Stimulated activated CD8-positive, alpha-beta memory T cell treated with anti-CD3 and anti-CD28 coated beads, Interleukin-12 subunit alpha, Interleukin-12 subunit beta, amount 100 ng/mL, for 24 hours (primary cell): Measurements from ENCODE around the gene HIPK1.
A peak's percentile ranks its signal among the peaks of the same experiment; 100 is the strongest.

ENCODE experiments used
- DNase-seq: peaks from one replicate; pipeline ENCODE4 v3.0.0-alpha.2; 2020; ENCODE audit errors: extremely low read depth

HIPK1 gene

DNA sequence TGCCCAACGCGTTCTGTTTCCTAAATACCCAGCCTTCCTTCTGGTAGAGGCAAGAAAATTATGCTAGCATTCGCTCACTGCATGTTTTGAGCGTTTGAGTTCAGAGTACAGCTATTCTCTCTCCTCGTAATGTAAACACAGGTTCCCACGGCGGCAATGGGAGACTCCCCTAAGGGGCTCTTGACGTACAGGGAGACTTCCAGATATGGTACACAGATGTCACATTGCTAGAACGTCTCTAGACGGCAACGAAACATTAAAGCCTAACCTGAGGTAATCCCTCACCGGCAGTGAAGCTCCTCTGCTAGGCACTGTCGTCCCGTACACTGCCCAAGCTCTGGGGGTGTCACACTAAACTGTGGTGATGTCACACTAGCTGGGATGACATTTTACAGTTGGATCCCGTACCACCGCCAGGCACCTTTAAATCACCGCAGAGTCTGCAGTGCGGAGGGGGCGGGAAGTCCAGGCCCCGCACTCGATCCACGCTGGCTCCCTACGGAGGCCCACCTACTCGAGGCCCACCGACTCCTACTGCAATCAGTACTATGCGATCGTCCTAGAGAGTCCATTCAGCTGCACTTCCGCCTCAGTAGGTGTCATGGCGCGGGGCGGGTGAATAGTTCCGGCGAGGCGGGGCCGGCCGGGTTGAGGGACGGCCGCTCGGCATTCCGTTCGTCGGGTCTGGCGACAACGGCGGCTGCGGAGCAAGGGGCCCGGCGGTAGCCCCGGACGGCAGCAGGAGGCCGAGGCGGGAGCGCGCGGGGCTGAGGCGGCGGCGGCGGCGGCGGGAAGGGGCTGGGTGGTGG, at the start of gene HIPK1:
Gene HIPK1 (plus strand): TSS at position 384 of the 809 bp plus-strand sequence.
- DNase-seq: peak; percentile 75

DNA sequence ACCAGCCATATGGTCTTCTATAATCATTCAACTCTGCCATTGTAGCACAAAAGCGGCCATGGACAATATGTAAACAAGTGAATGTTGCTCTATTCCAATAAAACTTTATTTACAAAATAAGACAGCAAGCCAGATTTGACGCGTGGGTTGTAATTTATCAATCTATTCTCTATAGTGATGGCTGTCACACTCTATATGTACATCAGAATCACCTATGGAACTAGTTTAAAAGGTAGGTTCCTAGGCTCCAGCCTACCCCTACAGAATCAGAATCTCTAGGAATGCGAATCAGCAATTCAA, 49.4 kb upstream of the HIPK1 start:
- DNase-seq: no peak

DNA sequence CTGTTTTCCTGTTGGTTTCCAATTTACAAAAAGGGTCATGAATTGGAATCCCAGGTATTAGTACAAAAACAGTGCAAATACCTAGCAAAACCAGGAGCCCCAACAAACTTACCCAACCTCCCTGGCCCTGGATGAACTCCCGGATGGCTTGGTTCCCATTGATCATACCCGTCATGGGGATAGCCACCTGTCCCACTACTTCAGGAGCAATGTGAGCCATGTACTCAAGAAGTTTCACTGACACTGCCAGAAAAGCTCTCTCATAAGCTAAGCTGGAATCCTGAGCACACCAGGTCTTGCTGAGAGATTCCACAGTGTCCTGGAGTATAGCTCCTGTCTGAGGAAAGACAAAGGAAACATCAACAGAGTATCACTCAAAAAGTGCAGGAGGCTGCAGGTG, 47.5 kb upstream of the HIPK1 start:
- no peak for DNase-seq

DNA sequence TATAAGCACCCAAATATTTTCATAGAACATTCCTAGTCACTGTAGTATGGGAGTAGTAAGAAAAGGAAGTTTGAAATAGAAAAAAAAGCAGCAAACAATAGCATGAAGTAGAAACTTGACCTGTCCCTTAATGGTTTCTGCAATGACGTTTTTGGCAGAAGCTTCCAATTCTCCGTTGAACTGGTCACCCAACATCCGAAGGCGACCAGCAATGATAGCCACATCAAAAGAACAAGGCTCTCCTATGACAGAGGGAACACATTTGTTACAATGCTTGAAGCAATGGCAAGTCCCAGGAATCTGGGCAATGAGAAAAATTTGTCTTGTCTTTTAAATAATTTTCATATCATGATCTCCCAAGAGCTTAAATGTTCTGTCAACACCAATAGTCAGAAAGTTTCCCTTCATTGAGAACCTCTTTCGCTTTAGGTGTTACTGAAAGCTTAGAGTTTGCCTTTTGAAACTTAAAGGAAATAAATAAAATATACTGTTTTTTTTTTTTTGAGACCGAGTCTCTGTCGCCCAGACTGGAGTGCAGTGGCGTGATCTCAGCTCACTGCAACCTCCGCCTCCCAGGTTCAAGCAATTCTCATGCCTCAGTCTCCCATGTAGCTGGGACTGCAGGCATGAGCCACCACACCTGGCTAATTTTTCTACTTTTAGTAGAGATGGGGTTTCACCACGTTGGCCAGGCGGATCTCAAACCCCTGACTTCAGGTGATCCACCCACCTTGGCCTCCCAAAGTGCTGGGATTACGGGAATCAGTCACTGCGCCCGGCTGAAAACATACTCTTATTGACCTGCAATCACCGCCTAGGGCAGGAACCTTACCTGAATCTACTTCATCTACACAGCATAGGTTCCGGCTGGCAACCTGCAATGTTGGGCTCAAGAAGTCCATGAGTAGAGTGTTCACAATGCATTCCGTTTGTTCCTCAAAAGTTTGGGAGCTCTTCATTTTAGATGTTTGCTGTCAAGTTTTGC, 42.4 kb upstream of the HIPK1 start:
- no peak for DNase-seq

DNA sequence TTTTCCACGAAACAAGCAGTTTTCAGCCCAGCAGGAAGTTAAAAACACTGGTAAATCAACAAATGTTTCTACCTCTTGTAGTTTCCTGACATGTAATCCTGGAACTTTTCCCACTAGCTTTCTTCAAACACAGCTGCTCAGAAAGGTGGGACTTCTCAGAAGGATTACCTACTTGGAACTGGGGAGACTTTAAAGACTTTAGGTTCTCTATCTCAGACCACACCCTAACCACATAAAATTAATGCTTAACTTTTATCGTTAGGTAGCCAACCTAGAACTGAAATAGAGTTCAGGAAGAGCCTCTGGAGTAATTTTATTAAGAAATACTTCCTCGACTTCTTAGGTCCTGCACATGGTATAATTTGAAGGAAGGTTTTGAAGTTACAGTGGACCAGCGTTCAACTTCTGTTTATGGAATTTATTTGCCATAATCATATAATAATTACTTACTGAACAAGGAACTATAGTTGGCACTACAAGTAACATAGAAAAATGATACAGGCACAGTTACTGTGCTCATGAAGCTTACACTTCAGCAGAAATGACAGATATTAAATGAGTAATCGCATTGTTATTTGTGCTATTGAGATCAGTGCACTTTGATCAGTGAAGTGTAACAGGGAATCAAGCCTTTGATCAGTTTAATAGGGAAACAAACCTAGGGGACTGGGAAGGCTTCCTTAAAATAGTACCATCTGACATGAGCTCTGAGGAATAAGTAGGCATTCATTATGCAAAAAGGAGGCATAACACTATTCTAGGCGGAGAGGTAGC, 41.5 kb upstream of the HIPK1 start, which contains the start of gene BCL2L15:
Gene BCL2L15 (minus strand): TSS at position 180 of the 774 bp plus-strand sequence. CDS start 206 bp downstream, outside the sequence.
- DNase-seq: no peak

DNA sequence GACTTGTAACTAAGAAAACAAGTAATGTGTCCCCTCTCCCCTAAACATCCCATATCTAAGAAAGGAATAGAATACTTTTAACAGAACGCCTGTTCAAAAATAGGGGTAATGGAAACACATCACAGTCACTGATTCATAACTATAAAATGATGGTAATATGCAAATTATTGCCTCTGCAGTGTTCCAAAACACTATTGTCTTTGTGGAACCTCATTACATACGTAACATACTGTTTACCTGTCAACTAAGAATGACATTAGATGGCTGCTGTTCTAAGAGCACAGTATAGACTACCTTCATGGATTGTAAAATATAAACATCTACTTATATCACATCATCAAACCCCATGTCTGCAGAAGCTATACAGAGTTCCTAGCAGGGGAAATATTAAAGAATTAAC, 38.3 kb upstream of the HIPK1 start:
- no peak for DNase-seq

DNA sequence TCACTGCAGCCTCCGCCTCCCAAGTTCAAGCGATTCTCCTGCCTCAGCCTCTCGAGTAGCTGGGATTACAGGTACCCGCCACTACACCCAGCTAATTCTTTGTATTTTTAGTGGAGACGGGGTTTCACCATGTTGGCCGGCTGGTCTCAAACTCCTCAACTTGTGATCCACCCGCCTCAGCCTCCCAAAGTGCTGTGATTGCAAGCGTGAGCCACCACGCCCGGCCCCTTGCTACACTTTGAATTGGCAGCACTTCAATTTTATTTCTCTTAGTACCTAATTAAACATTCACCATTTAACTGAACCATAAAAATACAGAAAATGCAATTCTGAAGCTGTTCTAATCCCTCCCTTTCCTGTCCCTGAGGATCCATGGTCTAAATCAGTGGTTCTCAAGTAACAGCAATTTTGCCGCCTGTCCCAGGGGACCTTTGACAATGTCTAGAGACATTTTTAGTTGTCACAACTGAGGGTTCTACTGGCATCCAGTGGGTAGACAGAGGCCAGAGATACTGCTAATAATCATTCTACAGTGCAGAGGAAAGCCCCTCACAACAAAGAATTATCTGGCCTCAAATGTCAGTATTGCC, 37.4 kb upstream of the HIPK1 start:
- no peak for DNase-seq

DNA sequence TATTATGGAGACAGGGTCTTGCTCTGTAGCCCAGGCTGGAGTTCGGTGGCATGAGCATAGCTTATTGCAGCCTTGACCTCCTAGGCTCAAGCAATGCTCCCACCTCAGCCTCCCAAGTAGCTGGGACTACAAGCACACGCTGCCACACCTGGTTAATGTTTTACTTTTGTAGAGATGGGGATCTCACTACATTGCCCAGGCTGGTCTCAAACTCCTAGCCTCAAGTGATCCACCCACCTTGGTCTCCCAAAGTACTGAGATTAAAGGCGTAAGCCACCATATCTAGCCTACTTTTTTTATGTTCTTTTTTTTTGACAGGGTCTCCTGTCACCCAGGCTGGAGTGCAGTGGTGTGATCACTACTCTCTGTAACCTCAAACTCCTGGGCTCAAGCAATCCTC, 35.9 kb upstream of the HIPK1 start:
- no peak for DNase-seq

DNA sequence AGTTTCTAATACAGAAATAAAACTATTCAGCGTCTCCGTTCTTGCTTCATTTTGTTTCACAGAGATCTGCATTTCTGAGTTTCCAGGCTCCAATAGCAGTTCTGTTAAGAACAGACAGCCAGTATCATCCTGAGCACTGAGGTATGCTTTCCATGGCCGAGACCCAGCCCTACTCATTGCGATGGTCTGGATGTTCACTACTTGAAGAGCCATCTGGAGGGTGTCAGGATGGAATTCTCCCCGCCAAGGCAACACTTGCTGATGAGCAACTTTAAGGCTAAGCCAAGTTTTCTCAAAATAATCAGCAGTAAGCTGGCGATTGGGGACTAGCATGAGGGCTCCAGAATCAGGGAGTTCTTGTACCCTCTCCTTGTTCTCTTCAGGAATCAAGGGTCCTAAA, 34.0 kb upstream of the HIPK1 start:
- DNase-seq: no peak

DNA sequence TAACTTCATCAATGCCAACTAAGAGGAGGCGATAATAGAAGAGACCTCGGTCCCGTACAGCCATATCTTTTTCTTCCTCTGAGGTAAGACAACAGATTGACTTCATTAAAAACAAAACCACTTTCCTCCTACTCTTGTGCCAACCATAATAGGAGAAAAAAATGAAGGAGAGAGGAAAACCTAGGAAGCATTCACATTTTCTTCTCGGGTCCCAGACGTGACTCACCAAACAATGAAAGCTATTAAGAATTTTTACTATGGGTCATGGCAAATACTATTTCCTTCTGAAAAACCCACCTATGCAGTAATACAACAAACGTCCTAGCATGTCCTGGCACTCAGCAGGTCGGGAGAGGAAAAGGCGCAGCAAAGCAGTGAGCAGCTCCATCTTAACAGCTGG, 33.2 kb upstream of the HIPK1 start:
- DNase-seq: no peak

DNA sequence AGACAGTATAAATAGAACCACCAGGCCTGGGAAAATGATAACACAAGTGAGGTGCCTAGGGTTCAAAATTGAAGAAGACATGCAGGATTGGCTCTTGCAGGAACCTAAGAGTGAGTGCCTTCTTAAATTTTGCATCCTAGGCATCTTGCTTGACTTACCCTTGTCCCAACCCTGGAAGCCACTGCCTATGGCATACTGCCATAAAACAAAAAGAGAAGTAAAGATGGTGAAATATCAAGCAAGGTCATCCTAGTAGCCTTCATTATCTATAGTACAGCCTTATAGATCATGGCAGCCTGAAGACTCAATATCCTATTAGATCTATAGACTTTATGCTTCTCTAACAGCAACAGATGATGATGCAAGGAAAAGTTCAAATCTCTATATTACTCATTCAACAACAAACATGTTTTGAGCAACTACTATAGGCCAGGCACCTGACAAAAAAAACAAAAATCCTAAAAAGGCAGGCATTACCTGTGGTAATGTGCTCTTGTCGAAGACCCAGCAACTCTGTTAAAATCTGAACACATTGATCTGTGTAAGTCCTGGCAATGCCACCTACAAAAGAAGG, 30.8 kb upstream of the HIPK1 start:
- DNase-seq: no peak

DNA sequence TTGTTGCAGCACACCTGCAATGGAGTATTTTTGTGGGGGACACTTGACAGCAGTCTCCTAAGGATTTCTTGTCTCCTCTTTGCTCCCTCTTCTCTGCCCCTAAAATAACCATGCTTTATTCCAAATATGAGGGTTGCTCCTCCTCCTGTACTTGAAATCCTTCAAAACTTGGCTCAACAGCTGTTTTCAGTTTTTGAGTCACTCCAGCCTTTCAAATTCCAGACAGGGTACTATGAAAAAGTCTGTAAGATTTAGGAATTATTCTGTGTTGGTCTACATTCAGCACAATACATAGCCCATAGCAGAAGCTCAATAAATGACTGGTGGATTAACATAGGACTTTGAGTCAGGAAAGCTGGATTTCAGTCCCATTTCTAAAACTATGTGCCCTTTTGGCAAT, 30.0 kb upstream of the HIPK1 start:
- DNase-seq: no peak

DNA sequence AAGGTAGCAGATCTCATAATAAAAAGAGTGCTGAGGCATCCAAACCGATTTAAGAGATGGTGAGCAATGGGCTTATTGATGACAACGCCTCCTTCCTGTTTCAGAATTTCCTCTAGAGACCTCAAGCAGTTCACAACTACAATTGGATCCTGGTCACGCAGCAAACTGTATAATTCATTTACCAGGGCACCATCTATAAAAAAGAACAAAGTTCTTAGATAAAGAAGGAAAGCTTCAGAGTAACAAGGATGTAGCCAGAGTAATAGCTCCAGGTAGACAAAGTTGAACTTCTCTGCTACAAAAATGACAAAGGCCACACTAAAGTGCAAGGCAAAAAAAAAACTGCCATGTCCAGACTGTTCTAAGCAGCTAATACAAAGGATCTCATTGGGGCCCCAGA, 27.9 kb upstream of the HIPK1 start:
- no peak for DNase-seq

DNA sequence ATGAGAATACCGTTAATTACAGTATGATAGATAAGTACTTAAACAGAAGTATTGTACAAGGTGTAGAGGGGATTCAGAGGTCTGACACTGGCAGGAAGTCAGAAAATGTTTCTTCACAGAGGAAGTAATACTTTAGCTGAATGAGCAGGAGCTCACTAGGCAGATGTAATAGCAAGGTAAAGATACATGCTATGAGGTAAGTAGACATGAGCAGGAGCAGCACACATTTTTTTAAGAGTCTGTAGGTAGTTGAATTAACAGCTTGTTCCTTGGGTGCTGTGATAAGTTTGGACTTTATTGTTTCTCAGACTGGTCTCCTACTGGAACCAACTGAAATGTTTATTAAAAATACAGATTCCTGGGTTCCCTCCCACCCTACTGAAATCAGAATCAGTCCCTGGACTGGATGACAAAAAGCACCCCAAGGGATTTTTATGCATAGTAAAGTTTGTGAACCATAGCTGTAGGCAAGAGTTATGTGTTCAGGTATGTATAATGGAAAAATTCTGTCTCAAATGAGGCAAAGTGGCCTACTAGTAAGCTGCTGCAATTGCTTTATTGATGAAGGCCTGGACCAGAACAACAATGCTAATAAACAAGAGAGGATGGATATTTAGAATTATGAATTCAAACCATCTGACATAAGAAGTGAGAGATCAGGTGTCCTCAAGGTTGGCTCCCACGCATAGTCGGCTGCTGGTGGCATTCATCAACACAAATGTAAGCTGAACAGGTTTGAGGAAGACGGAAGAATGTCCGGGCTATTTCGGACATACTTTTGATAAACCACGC, 25.4 kb upstream of the HIPK1 start:
- DNase-seq: no peak

DNA sequence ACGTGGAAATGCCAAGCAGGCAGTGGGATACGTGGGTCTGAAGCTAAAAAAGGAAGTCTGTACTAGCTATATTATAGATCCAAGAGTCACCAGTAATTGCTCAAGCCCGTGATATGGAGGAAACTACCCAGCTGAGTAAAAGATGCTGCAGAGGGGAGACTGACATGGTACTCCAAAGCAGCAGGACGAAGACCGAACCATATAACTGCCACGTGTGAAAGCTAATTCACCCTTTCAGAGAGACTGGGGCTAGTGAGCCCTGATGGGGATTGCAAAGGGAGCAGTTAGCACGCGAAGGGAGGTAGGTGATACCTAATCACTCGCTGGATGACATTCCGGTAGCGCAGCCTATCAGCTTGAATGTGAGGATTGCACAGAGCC, 24.8 kb upstream of the HIPK1 start:
- DNase-seq: no peak

DNA sequence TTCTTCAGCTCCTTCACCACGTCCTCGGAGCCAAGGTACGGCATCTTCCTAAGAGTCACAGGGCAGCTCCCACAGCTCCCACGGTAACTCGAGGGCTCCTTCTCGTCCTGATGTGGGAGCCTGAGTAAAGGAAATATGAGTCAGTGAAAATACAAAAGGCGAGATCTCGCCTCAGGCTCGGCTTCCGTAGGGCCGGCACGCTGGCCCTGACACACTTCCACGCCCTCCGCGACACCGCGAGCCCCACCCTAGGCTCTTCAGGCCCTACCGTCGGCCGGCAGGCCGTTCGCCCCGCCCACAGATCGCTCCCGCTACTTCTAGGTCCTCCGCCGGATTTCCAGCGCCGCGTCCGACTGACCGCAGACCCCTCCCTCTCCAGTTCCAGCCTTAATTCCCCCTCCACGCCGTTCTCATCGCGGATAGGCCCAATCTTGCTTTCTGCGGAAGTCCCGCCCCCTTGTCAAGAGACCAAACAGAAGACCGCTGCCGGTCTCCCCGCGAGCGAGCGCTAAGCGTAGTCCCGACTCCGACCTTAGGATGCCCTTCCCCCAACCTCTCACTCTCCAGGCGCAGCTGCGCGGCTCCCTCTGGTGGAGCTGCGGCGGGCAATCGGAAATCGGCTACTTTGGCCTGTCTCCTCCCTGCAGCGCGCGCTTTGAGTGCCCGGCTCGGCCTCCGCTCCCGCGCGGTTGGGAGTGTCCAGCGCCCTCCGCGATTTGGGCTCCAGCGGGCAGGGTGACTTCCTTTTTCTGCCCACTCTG, 24.3 kb upstream of the HIPK1 start, which contains the start of the genes AP4B1 and DCLRE1B:
Gene AP4B1 (minus strand): TSS at position 126 of the 761 bp plus-strand sequence. CDS start 82 bp downstream, at position 44.
Gene DCLRE1B (plus strand): TSS at position 653 of the 761 bp plus-strand sequence. CDS start 261 bp downstream, outside the sequence.
- DNase-seq: peak; percentile 96

DNA sequence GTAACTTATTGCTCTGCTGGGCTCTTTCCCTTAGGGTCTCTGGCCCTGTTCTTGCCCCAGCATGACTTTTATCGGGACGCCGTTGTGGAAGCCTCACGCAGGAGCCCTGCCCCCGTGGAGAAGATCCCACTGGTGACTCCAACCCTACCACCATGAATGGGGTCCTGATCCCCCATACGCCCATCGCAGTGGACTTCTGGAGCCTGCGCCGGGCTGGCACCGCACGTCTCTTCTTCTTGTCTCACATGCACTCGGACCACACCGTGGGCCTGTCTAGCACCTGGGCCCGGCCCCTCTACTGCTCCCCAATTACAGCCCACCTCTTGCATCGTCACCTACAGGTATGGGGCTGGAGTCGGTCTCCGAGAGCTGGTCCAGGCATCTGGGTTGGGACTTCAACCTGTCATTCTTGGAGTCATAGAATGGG, 23.7 kb upstream of the HIPK1 start:
- DNase-seq: no peak

DNA sequence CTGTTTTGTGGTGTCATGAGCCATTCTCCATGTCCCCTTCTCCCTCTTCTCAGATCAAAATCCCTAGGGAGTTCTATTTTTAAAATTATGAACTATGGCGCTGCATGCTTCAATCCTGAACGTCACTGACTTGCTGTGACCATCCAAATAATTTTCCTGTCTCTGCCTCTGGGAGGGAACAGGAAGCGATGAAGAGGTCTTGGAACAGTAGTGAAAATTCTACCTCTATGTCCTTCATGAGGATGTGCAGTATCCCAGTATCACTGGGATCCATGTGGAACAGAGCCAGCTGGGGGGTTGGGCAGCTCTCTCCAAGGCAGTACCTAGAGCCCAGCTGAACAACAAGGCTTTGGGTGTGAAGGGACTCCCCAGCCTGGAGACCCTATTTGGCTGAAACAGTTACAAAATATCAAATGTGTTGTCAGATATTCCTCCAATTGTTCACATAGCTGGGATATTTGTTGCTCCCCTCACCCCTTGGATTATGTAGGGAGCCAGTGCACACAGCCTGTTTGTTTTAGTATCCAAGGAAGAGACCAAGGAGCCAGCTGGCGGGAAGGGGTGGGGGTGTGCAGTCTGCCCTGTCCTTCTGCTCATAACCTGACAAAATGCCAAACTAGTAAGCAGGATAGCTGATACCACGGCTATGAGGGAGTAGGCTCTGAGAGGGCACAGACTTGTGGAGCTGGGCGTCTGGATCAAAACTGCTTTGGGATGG, 16.4 kb upstream of the HIPK1 start:
- DNase-seq: no peak

DNA sequence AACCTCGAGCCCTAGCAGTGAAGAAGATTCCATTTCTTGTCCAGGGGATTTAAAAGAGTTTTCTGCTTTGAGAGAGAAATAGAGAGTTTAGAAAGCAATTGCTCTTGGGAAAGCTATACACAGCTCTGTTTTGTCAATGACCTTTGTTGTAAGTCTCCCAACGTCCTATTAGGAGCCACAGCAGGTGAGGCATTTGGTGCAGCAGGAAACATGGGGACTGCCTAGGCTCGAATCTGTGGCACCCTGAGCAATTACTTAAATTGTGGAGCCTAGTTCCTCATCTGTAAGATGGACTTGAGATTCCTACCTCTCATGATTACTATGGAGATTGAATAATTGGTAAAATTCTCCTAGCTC, 15.8 kb upstream of the HIPK1 start:
- DNase-seq: no peak
